Stimulated activated CD4-positive, alpha-beta T cell treated with anti-CD3 and anti-CD28 coated beads, Interleukin-1b, Interleukin-23, amount 100 ng/mL, for 4 hours (primary cell): ENCODE measurements around the gene SIRPB2.

Experiments
- DNase-seq, 2 donors: peaks; one replicate each; pipeline ENCODE4 v3.0.0-alpha.2; 2020; ENCODE audit warnings: low read depth in 2 of 2

Gene SIRPB2

GRCh38 chr20:1471242-1471641 lies 20.0 kb downstream of the SIRPB2 start:
- no peak for DNase-seq

GRCh38 chr20:1469925-1470571 lies 21.2 kb downstream of the SIRPB2 start:
- DNase-seq, result no peak

- no peak for DNase-seq
Observed at GRCh38 chr20:1469306-1469905, 21.8 kb downstream of the SIRPB2 start.

GRCh38 chr20:1468117-1468624 lies 23.0 kb downstream of the SIRPB2 start:
- no peak for DNase-seq

GRCh38 chr20:1467355-1468116 lies 23.7 kb downstream of the SIRPB2 start:
- DNase-seq, result no peak

GRCh38 chr20:1467082-1467354 lies 24.2 kb downstream of the SIRPB2 start:
- DNase-seq, result no peak

GRCh38 chr20:1466211-1467081 lies 24.8 kb downstream of the SIRPB2 start, which contains the start of gene NSFL1C:
Gene NSFL1C (minus strand): TSS chr20:1466849. CDS start chr20:1466824, 25 bp downstream.
- peak; percentile 96 to 97 for DNase-seq

- no peak for DNase-seq
Observed at GRCh38 chr20:1465470-1466210, 25.6 kb downstream of the SIRPB2 start.

GRCh38 chr20:1463971-1464570 lies 27.1 kb downstream of the SIRPB2 start:
- DNase-seq, result no peak

- DNase-seq, result no peak
Observed at GRCh38 chr20:1462834-1463233, 28.4 kb downstream of the SIRPB2 start.

- no peak for DNase-seq
Observed at GRCh38 chr20:1462001-1462400, 29.2 kb downstream of the SIRPB2 start.

GRCh38 chr20:1460275-1460674 lies 30.9 kb downstream of the SIRPB2 start:
- no peak for DNase-seq

GRCh38 chr20:1457992-1458391 lies 33.2 kb downstream of the SIRPB2 start:
- DNase-seq, result no peak

- DNase-seq, result no peak
Observed at GRCh38 chr20:1456300-1456699, 34.9 kb downstream of the SIRPB2 start.

- DNase-seq, result no peak
Observed at GRCh38 chr20:1450926-1451491, 40.2 kb downstream of the SIRPB2 start.

- no peak for DNase-seq
Observed at GRCh38 chr20:1449370-1449769, 41.9 kb downstream of the SIRPB2 start.

- DNase-seq, result no peak
Observed at GRCh38 chr20:1448081-1448620, 43.1 kb downstream of the SIRPB2 start.

- no peak for DNase-seq
Observed at GRCh38 chr20:1446536-1446935, 44.7 kb downstream of the SIRPB2 start.

- DNase-seq, result no peak
Observed at GRCh38 chr20:1443085-1443484, 48.1 kb downstream of the SIRPB2 start.

- no peak for DNase-seq
Observed at GRCh38 chr20:1442304-1442703, 48.9 kb downstream of the SIRPB2 start.
